DND-41 (cell line): ENCODE measurements around the gene CCL15.

ENCODE experiments used
- ATAC-seq: fragments of 200-7000 bp; cut with Tn5 transposase; 3 replicates; pipeline ENCODE4 v1.9.1; 2021; ENCODE audit warnings: low read depth; ENCODE audit not compliant: insufficient read depth
- DNase-seq: peaks from one replicate; pipeline ENCODE4 v3.0.0-alpha.2; 2020
- H2AFZ ChIP-seq: 2 replicates; pipeline ENCODE4 v1.6.0; 2012; ENCODE audit warnings: low read depth, low read length
- H3K27ac ChIP-seq: 2 replicates; pipeline ENCODE4 v1.5.1; 2012; ENCODE audit warnings: low read length, inconsistent platforms
- H3K27me3 ChIP-seq: fragments of 200-600 bp; sonication (generic); 2 replicates; pipeline ENCODE4 v1.6.0; 2012; ENCODE audit warnings: low read length, mild to moderate bottlenecking, inconsistent platforms; ENCODE audit not compliant: insufficient read depth, poor library complexity
- H3K36me3 ChIP-seq: 2 replicates; pipeline ENCODE4 v1.5.1; 2012; ENCODE audit warnings: low read length, inconsistent platforms; ENCODE audit not compliant: insufficient read depth
- H3K4me1 ChIP-seq: 2 replicates; pipeline ENCODE4 v1.5.1; 2012; ENCODE audit warnings: mild to moderate bottlenecking, low read length; ENCODE audit not compliant: insufficient read depth
- H3K4me2 ChIP-seq: 2 replicates; pipeline ENCODE4 v1.6.0; 2012; ENCODE audit warnings: mild to moderate bottlenecking, moderate library complexity, low read length, inconsistent platforms; ENCODE audit not compliant: insufficient read depth
- H3K4me3 ChIP-seq, 2 experiments: fragments of 200-600 bp in 1 of 2; shearing (Covaris generic) in 1 of 2; 2 replicates each; pipeline ENCODE4 v1.5.1; 2012 to 2016; ENCODE audit warnings: inconsistent platforms in 2 of 2, low read length in 2 of 2, mild to moderate bottlenecking in 2 of 2, low read depth in 1 of 2, moderate library complexity in 1 of 2
- H3K79me2 ChIP-seq: 2 replicates; pipeline ENCODE4 v1.6.0; 2012; ENCODE audit warnings: low read length, inconsistent platforms; ENCODE audit not compliant: insufficient read depth
- H3K9ac ChIP-seq: 2 replicates; pipeline ENCODE4 v1.6.0; 2012; ENCODE audit warnings: low read depth, mild to moderate bottlenecking, inconsistent platforms, low read length, moderate library complexity
- H3K9me3 ChIP-seq: 2 replicates; pipeline ENCODE4 v1.5.1; 2012; ENCODE audit warnings: low read length, moderate library complexity, mild to moderate bottlenecking, inconsistent platforms; ENCODE audit not compliant: insufficient read depth, severe bottlenecking
- H4K20me1 ChIP-seq: 2 replicates; pipeline ENCODE4 v1.6.0; 2012; ENCODE audit warnings: low read length; ENCODE audit not compliant: insufficient read depth
- EZH2 ChIP-seq: IDR thresholded peaks from 3 replicates; pipeline ENCODE4 v1.6.1; 2012; ENCODE audit warnings: borderline replicate concordance, low read depth, mild to moderate bottlenecking, moderate library complexity, low read length, inconsistent platforms; ENCODE audit not compliant: severe bottlenecking
- TF ChIP-seq, protein P1 (sequence below): IDR thresholded peaks from 2 replicates; pipeline ENCODE4 v1.5.1; 2012; ENCODE audit warnings: borderline replicate concordance, low read length, moderate library complexity, mild to moderate bottlenecking; ENCODE audit not compliant: poor library complexity, severe bottlenecking; ENCODE audit errors: extremely low read depth

CCL15 gene, protein sequence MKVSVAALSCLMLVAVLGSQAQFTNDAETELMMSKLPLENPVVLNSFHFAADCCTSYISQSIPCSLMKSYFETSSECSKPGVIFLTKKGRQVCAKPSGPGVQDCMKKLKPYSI

DNA sequence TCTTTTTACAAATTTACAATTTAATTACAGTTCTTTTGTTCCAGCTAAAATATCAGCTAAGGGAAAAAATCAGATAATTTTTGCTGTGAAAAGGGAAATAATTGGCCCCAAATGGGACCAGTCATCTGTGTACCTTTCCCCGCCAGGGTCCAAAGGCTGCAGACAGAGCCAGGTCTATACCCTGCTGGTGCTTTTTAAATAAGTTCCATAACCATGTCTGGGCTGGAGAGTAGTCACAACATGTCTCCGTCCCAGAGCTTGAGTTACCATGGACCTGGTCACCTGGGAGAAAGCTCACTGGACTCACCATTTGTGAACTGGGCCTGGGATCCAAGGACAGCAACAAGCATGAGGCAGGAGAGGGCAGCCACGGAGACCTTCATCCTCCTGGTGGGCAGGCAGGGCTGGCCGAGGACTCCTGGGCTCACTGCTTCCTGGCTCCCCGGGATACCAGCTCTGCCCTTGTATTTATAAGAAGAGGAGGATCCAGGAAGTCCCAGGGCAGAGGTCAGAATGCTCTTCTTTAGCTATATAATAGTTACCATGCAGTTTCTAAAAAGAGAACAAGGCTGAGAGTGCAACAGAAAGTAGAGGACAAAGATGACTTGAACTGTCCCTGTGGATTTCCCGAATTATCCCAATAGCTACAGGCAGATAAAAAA, at the start of gene CCL15:
CCL15 (minus strand) TSS at position 444 of the 662 bp plus-strand sequence; CDS start at position 383, 61 bp downstream.
- Histone ChIP-seq H3K4me1 (no peaks in the 10 kb centered on the region), H3K27ac (no peak within 1 kb of the TSS), H3K9ac (no peak within 1 kb of the TSS), H3K36me3 (no peaks in the 10 kb centered on the region), H2AFZ (no peak within 1 kb of the TSS), H3K9me3 (no peaks in the 10 kb centered on the region), H3K4me3 (no peak within 1 kb of the TSS), H3K27me3 (no peaks in the 10 kb centered on the region), H3K4me2 (no peak within 1 kb of the TSS), H3K79me2 (no peaks in the 10 kb centered on the region), H4K20me1 (no peaks in the 10 kb centered on the region)
- no peak for DNase-seq
- TF ChIP-seq, protein P1, sequence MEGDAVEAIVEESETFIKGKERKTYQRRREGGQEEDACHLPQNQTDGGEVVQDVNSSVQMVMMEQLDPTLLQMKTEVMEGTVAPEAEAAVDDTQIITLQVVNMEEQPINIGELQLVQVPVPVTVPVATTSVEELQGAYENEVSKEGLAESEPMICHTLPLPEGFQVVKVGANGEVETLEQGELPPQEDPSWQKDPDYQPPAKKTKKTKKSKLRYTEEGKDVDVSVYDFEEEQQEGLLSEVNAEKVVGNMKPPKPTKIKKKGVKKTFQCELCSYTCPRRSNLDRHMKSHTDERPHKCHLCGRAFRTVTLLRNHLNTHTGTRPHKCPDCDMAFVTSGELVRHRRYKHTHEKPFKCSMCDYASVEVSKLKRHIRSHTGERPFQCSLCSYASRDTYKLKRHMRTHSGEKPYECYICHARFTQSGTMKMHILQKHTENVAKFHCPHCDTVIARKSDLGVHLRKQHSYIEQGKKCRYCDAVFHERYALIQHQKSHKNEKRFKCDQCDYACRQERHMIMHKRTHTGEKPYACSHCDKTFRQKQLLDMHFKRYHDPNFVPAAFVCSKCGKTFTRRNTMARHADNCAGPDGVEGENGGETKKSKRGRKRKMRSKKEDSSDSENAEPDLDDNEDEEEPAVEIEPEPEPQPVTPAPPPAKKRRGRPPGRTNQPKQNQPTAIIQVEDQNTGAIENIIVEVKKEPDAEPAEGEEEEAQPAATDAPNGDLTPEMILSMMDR: no peak
- TF ChIP-seq EZH2: no peak
- no peak for ATAC-seq

DNA sequence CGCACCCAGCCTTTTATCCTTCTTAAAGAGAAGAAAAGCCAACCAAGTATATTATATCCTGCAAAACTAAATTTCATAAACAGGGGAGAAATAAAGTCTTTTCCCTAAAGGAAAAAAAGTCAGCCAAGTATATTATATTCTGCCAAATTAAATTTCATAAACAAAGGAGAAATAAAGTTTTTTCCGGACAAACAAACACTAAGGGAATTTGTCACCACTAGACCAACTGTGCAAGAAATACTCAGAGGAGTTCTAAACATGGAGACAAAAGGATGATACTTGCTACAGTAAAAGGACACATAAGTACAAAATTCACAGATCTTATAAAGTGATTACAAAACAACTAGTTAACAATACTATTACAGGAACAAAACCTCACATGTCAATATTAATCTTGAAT, 48.3 kb upstream of the CCL15 start:
- no peaks in the 10 kb centered on the region for H3K4me1 ChIP-seq
- no peak for ATAC-seq
- H3K79me2 ChIP-seq: no peaks in the 10 kb centered on the region
- no peak overlapping the region for H3K4me3 ChIP-seq
- no peak for TF ChIP-seq EZH2
- TF ChIP-seq, protein P1: no peak
- H3K27me3 ChIP-seq: no peaks in the 10 kb centered on the region
- no peak overlapping the region for H3K27ac ChIP-seq
- no peak overlapping the region for H3K9ac ChIP-seq
- no peak for DNase-seq
- H3K9me3 ChIP-seq: peaks cover 17% of the 10 kb centered on the region
- H3K4me2 ChIP-seq: no peak overlapping the region
- H3K36me3 ChIP-seq: no peaks in the 10 kb centered on the region
- no peak overlapping the region for H2AFZ ChIP-seq
- H4K20me1 ChIP-seq: no peaks in the 10 kb centered on the region

DNA sequence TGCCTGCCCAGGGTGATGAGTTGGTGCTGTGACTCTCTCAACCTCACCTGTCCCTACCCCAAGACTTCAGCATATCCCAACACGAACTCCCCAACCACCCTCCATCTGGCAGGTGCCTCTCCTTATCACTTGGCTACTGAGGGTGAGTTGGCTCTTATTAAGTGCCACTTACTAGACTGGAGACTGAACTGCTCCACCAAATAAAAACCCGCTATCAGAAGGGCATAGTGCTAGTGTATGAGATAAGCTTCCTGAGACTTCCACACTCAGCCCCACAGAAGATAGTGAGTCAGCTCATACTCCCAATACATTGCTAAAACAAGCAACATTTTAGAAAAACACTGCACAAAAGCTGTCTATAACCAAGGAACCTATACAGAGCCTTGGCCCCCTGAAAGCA, 46.7 kb upstream of the CCL15 start:
- no peak for ATAC-seq
- Histone ChIP-seq H3K4me1 (no peaks in the 10 kb centered on the region), H3K4me3 (no peak overlapping the region), H3K9me3 (peaks cover 17% of the 10 kb centered on the region), H3K27me3 (no peaks in the 10 kb centered on the region), H3K4me2 (no peak overlapping the region), H3K36me3 (no peaks in the 10 kb centered on the region), H2AFZ (no peak overlapping the region), H4K20me1 (no peaks in the 10 kb centered on the region), H3K9ac (no peak overlapping the region), H3K27ac (no peak overlapping the region), H3K79me2 (no peaks in the 10 kb centered on the region)
- TF ChIP-seq, protein P1: no peak
- no peak for TF ChIP-seq EZH2
- DNase-seq: no peak
